BJ (cell line): ENCODE data around the gene TAS2R43. TPM values are rescaled to one million over a fixed set of nuclear protein-coding genes. Genes with fewer than 3 reads are reported as not detected.
"Not testable (repeated sequence)": the region's sequence is repeated elsewhere in the genome, so short reads cannot be mapped to it uniquely, and the experiment has no call there.

ENCODE experiments used
- CTCF ChIA-PET: fragments of 350-600 bp; formaldehyde crosslinking; extraction: SDS; loops from one replicate; lab custom pipeline; 2021; ENCODE audit warnings: antibody characterized with exemption, inconsistent platforms; lab: Yijun Ruan, JAX
- POLR2A ChIA-PET: fragments of 300-600 bp; sonication (Branson Sonifier 250); formaldehyde crosslinking; extraction: SDS; loops from one replicate; lab custom pipeline; 2021; ENCODE audit warnings: antibody characterized with exemption; lab: Charles Lee
- DNase-seq: peaks from one replicate; pipeline ENCODE4 v3.0.0-alpha.2; 2011; ENCODE audit warnings: low read depth
- H3K27me3 ChIP-seq: 2 replicates; pipeline ENCODE4 v1.6.0; 2011; ENCODE audit warnings: low read length; ENCODE audit not compliant: control insufficient read depth, insufficient read depth
- H3K36me3 ChIP-seq: 2 replicates; pipeline ENCODE4 v1.5.1; 2011; ENCODE audit warnings: low read length; ENCODE audit not compliant: control insufficient read depth, insufficient read depth
- H3K4me3 ChIP-seq: 2 replicates; pipeline ENCODE4 v1.5.1; 2011; ENCODE audit warnings: low read depth, mild to moderate bottlenecking, control low read depth, low read length
- polyA plus RNA-seq: library from polyadenylated mRNA; depleted of rRNA; stranded (reverse); fragments of >200 nt; gene quantifications from 2 replicates; pipeline ENCODE4 v1.2.3, GENCODE V29; 2011
- TF ChIP-seq, protein P1 (sequence below): IDR thresholded peaks from 2 replicates; pipeline ENCODE4 v1.5.1; 2011; ENCODE audit warnings: low read depth, mild to moderate bottlenecking, control low read depth, inconsistent platforms, low read length, moderate library complexity; ENCODE audit not compliant: insufficient read depth

Gene TAS2R43
- polyA plus RNA-seq, 1 experiment = not detected

DNA sequence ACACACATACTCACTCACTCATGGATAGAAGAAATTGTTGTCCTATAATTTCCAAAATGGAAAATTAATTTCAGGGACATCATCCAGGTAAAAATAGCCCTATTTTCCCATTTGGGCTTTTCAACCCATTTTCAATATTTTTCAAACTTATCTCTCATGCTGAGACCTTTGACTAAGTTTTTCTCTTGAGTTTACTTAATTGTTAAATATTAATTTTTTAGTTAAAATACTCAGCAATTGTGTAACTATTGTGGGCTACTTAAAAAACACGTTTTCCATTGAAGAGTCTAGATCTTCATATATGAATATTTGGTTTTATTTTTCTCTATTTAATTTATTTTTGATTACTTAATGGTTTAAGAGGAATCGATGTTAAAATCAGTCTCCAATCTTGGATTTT, 14.2 kb upstream of the TAS2R43 start:
- CTCF ChIA-PET = no interaction called here
- TF ChIP-seq, protein P1, sequence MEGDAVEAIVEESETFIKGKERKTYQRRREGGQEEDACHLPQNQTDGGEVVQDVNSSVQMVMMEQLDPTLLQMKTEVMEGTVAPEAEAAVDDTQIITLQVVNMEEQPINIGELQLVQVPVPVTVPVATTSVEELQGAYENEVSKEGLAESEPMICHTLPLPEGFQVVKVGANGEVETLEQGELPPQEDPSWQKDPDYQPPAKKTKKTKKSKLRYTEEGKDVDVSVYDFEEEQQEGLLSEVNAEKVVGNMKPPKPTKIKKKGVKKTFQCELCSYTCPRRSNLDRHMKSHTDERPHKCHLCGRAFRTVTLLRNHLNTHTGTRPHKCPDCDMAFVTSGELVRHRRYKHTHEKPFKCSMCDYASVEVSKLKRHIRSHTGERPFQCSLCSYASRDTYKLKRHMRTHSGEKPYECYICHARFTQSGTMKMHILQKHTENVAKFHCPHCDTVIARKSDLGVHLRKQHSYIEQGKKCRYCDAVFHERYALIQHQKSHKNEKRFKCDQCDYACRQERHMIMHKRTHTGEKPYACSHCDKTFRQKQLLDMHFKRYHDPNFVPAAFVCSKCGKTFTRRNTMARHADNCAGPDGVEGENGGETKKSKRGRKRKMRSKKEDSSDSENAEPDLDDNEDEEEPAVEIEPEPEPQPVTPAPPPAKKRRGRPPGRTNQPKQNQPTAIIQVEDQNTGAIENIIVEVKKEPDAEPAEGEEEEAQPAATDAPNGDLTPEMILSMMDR = no peak
- DNase-seq = no peak
- no peak overlapping the region for H3K4me3 ChIP-seq
- POLR2A ChIA-PET = no interaction called here
- H3K27me3 ChIP-seq = no peaks in the 10 kb centered on the region
- H3K36me3 ChIP-seq = no peaks in the 10 kb centered on the region

DNA sequence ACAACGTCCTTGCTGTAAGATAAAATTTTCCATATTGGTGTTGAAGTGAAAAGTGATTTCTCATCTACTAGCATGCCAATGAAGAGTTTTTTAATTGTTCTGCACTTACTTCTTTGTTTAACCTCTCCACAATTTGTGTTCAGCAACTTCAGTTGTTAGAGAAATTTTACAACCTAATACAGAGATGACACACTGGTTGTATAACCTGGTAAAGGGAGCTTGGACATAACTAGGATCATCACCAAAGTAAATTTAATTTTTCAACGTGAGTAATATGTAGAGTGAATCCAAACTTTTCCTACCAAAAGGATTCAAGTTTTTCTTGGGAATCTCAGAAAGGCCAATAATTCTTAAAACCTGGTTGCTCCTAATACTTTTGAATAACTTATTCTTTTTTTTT, 13.4 kb upstream of the TAS2R43 start:
- CTCF ChIA-PET = no interaction called here

DNA sequence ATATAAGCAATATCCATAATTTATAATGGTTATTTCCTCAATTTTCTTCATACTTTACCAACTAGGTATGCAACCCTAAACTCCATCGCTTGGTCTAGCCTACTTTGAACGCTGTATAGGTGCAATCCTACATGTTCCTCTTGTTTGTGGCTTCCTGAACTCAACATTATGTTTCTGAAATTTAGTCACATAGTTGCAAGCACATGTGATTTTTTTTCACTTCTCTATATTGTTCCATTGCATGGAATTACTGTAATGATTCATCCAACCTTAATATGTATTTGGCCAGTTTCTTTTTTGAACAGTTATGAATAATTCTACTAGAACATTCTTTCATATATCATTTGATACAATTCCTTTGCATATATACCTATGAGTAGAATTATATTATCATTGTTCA, 2.8 kb upstream of the TAS2R43 start:
- H3K36me3 ChIP-seq, POLR2A ChIA-PET, DNase-seq, CTCF ChIA-PET, H3K4me3 ChIP-seq, H3K27me3 ChIP-seq: not testable (repeated sequence)

More for the DNA sequence above, 13.4 kb upstream of the TAS2R43 start:
- no peak overlapping the region for H3K4me3 ChIP-seq
- H3K27me3 ChIP-seq = no peaks in the 10 kb centered on the region
- TF ChIP-seq, protein P1 = no peak
- no peak for DNase-seq
- no peaks in the 10 kb centered on the region for H3K36me3 ChIP-seq
- POLR2A ChIA-PET = no interaction called here

DNA sequence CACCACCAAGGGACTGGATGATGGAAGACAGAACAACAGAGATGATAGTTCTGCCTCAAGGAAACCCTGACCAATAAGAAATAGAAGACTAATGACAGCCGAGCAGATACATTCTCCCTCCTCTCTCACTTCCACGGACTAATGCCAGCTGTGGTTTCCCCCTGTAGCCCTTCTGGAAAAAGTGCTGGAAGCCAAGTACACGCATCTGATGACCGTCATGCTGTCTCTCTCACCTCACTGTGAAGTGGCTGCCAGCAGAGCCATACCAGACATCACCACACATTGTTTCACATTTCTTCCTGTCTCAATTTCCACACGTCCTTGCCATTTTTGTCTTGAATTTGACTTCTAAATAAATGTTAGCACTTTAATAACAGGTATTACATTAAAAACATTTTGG, 2.9 kb downstream of the TAS2R43 start:
- Histone ChIP-seq H3K27me3 (no peaks in the 10 kb centered on the region), H3K4me3 (no peak overlapping the region), H3K36me3 (no peaks in the 10 kb centered on the region)
- DNase-seq = no peak
- TF ChIP-seq, protein P1 = no peak
- ChIA-PET POLR2A (no interaction called here), CTCF (no interaction called here)

DNA sequence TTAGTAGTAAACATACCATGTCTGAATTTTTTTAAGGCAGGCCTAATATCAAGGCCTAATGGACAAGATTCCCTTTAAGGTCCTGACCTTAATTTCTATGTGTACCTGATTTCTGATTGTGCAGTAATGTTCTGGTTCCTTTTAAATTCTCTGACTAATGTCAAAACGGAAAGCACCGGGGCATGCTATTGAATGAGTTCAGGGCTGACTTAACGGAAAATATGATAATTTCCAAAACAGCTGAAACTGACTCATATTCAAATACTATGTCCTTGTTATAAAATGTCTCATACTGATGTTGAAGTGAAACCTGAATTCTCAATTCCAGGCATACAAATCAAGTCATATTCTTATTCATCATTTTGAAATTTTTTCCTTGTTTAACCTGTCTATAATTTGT, 6.7 kb downstream of the TAS2R43 start:
- TF ChIP-seq, protein P1 = no peak
- ChIA-PET POLR2A (no interaction called here), CTCF (no interaction called here)
- DNase-seq = no peak
- Histone ChIP-seq H3K4me3 (no peak overlapping the region), H3K36me3 (no peaks in the 10 kb centered on the region), H3K27me3 (no peaks in the 10 kb centered on the region)

DNA sequence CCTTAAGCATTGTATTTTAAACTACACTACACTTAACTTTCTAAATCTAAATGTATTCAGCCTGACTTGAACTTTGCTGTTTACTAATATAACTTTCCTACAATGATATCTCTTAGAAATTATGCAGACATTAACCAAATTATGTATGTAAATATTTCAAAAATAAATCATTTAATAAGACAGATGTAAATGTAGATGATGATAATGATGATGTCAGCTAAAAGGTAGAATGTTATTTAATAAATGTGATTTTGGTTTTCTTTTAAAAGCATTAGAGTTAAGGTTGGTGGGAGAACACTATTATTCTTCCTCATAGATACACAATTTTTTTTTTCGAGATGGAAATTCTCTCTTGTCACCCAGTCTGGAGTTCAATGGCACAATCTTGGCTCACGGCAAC, 10.1 kb downstream of the TAS2R43 start:
- ChIA-PET CTCF (no interaction called here), POLR2A (no interaction called here)
- TF ChIP-seq, protein P1 = no peak
- no peaks in the 10 kb centered on the region for H3K36me3 ChIP-seq
- H3K4me3 ChIP-seq = no peak overlapping the region
- H3K27me3 ChIP-seq = no peaks in the 10 kb centered on the region
- DNase-seq = no peak
